GM12878 (cell line): Measurements from ENCODE around the gene KRTAP10-9. TPM values are rescaled to one million over a fixed set of nuclear protein-coding genes. Genes with fewer than 3 reads are reported as not detected.

ENCODE experiments used
- ATAC-seq: fragments of 200-7000 bp; cut with Tn5 transposase; 3 replicates; pipeline ENCODE4 v1.9.1; 2020; ENCODE audit warnings: mild to moderate bottlenecking, moderate library complexity
- BruUV-seq: library from RNA; stranded (reverse); fragments of 400-500 nt; replicated peaks from 2 replicates; lab custom pipeline; 2021; lab: Mats Ljungman, UMichigan
- CTCF ChIA-PET: fragments of 300-600 bp; sonication (Branson Sonifier 250); formaldehyde crosslinking; extraction: SDS; loops from one replicate; lab custom pipeline; 2021; ENCODE audit warnings: inconsistent platforms; lab: Yijun Ruan, JAX
- POLR2A ChIA-PET: fragments of 350-600 bp; formaldehyde crosslinking; extraction: SDS; loops from one replicate; lab custom pipeline; 2021; ENCODE audit warnings: inconsistent platforms; lab: Charles Lee
- RAD21 ChIA-PET: fragments of 300-600 bp; sonication (Branson Sonifier 250); formaldehyde crosslinking; loops from one replicate; lab custom pipeline; 2023; ENCODE audit warnings: antibody characterized with exemption; ENCODE audit not compliant: unreplicated experiment; lab: Charles Lee
- SMC1A ChIA-PET: fragments of 300-600 bp; sonication (Branson Sonifier 250); formaldehyde crosslinking; loops from one replicate; lab custom pipeline; 2023; ENCODE audit not compliant: unreplicated experiment, uncharacterized antibody; lab: Charles Lee
- DNase-seq: peaks from one replicate; pipeline ENCODE4 v3.0.0-alpha.2; 2011; ENCODE audit warnings: low read depth, low spot score
- FAIRE-seq: peaks from 3 replicates; lab custom pipeline; 2011; peaks lifted over from hg19 to GRCh38; lab: Jason Lieb, UNC
- H2AFZ ChIP-seq: 2 replicates; pipeline ENCODE4 v1.6.0; 2011; ENCODE audit warnings: low read depth, low read length, control low read depth; ENCODE audit not compliant: control insufficient read depth
- H3K27ac ChIP-seq: 2 replicates; pipeline ENCODE4 v1.5.1; 2011; ENCODE audit warnings: control low read depth; ENCODE audit not compliant: control insufficient read depth, insufficient read depth
- H3K27me3 ChIP-seq, 2 experiments: replicated peaks in 1 of 2; 2 replicates each; pipeline versions ENCODE4 v1.6.0 to v1.6.1; 2011; ENCODE audit warnings: low read length in 1 of 2; ENCODE audit not compliant: control insufficient read depth in 2 of 2, insufficient read depth in 2 of 2
- H3K36me3 ChIP-seq, 2 experiments: 2 replicates each; pipeline ENCODE4 v1.5.1; 2011; ENCODE audit warnings: low read length in 1 of 2; ENCODE audit not compliant: control insufficient read depth in 2 of 2, insufficient read depth in 2 of 2
- H3K4me1 ChIP-seq: 2 replicates; pipeline ENCODE4 v1.6.1; 2011; ENCODE audit warnings: mild to moderate bottlenecking, low read length, moderate library complexity, mixed read lengths; ENCODE audit not compliant: control insufficient read depth, insufficient read depth
- H3K4me2 ChIP-seq: 2 replicates; pipeline ENCODE4 v1.6.0; 2011; ENCODE audit warnings: control low read depth; ENCODE audit not compliant: control insufficient read depth, insufficient read depth
- H3K4me3 ChIP-seq: fragments of 200-600 bp; sonication (generic); 2 replicates; pipeline ENCODE4 v1.5.1; 2016
- H3K79me2 ChIP-seq: 2 replicates; pipeline ENCODE4 v1.6.0; 2011; ENCODE audit warnings: low read length; ENCODE audit not compliant: control insufficient read depth, insufficient read depth
- H3K9ac ChIP-seq: 2 replicates; pipeline ENCODE4 v1.8.0; 2011; ENCODE audit warnings: low read length, control low read depth, mixed read lengths; ENCODE audit not compliant: control insufficient read depth, insufficient read depth
- H3K9me3 ChIP-seq: replicated peaks from 3 replicates; pipeline ENCODE4 v1.5.1; 2011; ENCODE audit warnings: mild to moderate bottlenecking, low read length; ENCODE audit not compliant: control insufficient read depth, insufficient read depth
- H4K20me1 ChIP-seq: 2 replicates; pipeline ENCODE4 v1.6.0; 2011; ENCODE audit not compliant: control insufficient read depth, insufficient read depth
- ATF7 ChIP-seq: fragments of 450-650 bp; IDR thresholded peaks from 2 replicates; pipeline ENCODE4 v1.6.1; 2016; ENCODE audit warnings: low read depth, mild to moderate bottlenecking
- CBX3 ChIP-seq: fragments of 200-600 bp; sonication (generic); IDR thresholded peaks from 2 replicates; pipeline ENCODE4 v1.6.1; 2016; ENCODE audit warnings: low read depth, borderline replicate concordance
- CHD1 ChIP-seq: IDR thresholded peaks from 2 replicates; pipeline ENCODE4 v1.6.1; 2012; ENCODE audit warnings: low read depth, low read length, improper control_type of control experiment
- ETV6 ChIP-seq, 2 experiments: fragments of 450-650 bp in 1 of 2; IDR thresholded peaks in 1 of 2; conservative IDR thresholded peaks in 1 of 2; 2 replicates each; pipeline ENCODE4 v1.6.1; 2014; ENCODE audit warnings: antibody characterized with exemption in 1 of 2, borderline replicate concordance in 1 of 2, low read depth in 1 of 2, mild to moderate bottlenecking in 1 of 2, moderate library complexity in 1 of 2
- JUNB ChIP-seq: IDR thresholded peaks from 2 replicates; pipeline ENCODE4 v1.6.1; 2016; ENCODE audit warnings: antibody characterized with exemption, mild to moderate bottlenecking
- MXI1 ChIP-seq: fragments of 150-350 bp; IDR thresholded peaks from 2 replicates; pipeline ENCODE4 v1.6.1; 2011; ENCODE audit warnings: low read depth, mild to moderate bottlenecking, inconsistent platforms, low read length, improper control_type of control experiment
- MYB ChIP-seq: fragments of 150-350 bp; IDR thresholded peaks from 2 replicates; pipeline ENCODE4 v1.6.1; 2014; ENCODE audit warnings: mild to moderate bottlenecking, low read depth, low read length, borderline replicate concordance
- NBN ChIP-seq: fragments of 450-650 bp; IDR thresholded peaks from 2 replicates; pipeline ENCODE4 v1.6.1; 2016
- NFXL1 ChIP-seq: fragments of 450-650 bp; IDR thresholded peaks from 2 replicates; pipeline ENCODE4 v1.6.1; 2017; ENCODE audit warnings: antibody characterized with exemption, mild to moderate bottlenecking, borderline replicate concordance
- POLR2AphosphoS2 ChIP-seq: IDR thresholded peaks from 2 replicates; pipeline ENCODE4 v1.6.1; 2011; ENCODE audit warnings: low read depth, mild to moderate bottlenecking, low read length, improper control_type of control experiment, moderate library complexity
- SP1 ChIP-seq: IDR thresholded peaks from one replicate; pipeline ENCODE4 v1.6.1; 2011; ENCODE audit warnings: low read depth, low read length
- SUPT20H ChIP-seq: IDR thresholded peaks from 2 replicates; pipeline ENCODE4 v1.6.1; 2011; ENCODE audit warnings: low read depth, mild to moderate bottlenecking, low read length, moderate library complexity, borderline replicate concordance; ENCODE audit not compliant: control insufficient read depth
- YBX1 ChIP-seq: fragments of 450-650 bp; IDR thresholded peaks from 2 replicates; pipeline ENCODE4 v1.6.1; 2016; ENCODE audit warnings: antibody characterized with exemption
- WGBS: methylation state at CpG from one replicate; pipeline ENCODE4 v1.1.6; 2016; ENCODE audit warnings: low lambda C conversion rate; ENCODE audit not compliant: insufficient replicate concordance, insufficient coverage; ENCODE audit errors: missing lambda C conversion rate; 5-methylcytosine and 5-hydroxymethylcytosine counted together
- in situ Hi-C: fragments of 300-500 bp; cut with MboI; formaldehyde crosslinking; loops from 9 replicates; pipeline ENCODE4 v1.14.3; 2018; ENCODE audit warnings: mixed read lengths
- intact Hi-C: fragments of 100-400 bp; cut with micrococcal nuclease; formaldehyde crosslinking; loops from one replicate; pipeline ENCODE4 v1.14.2; 2022; ENCODE audit not compliant: unreplicated experiment
- polyA plus RNA-seq, 11 experiments: library from polyadenylated mRNA; depleted of rRNA in 4 of 11; unstranded in 6 of 11; stranded (reverse) in 5 of 11; fragments of >200 nt; fragmentation: Nextera tagmentation in 4 of 11; fragmentation: Illumina TruSeq in 1 of 11; extraction: Ambion mirVana in 4 of 11; extraction: Trizol in 1 of 11; gene quantifications; 1 replicate in 1 of 11; 2 replicates in 10 of 11; pipeline versions ENCODE4 v1.2.1 to v1.2.3, GENCODE V29; 2011 to 2016; ENCODE audit warnings: inconsistent platforms in 2 of 11, missing spikeins in 2 of 11, low read depth in 1 of 11
- total RNA-seq, 4 experiments: library from RNA; depleted of rRNA in 3 of 4; stranded (reverse); fragments of >200 nt in 3 of 4; fragmentation: Illumina TruSeq in 1 of 4; extraction: Trizol in 1 of 4; gene quantifications; 2 replicates each; pipeline versions ENCODE4 v1.2.1 to v1.2.3, GENCODE V29; 2013 to 2021
- TF ChIP-seq, protein P1 (sequence below): IDR thresholded peaks from 2 replicates; pipeline ENCODE4 v1.6.1; 2012; ENCODE audit warnings: low read length, inconsistent platforms
- TF ChIP-seq, protein P2 (sequence below): IDR thresholded peaks from 2 replicates; pipeline ENCODE4 v1.6.1; 2012; ENCODE audit warnings: low read depth, low read length, improper control_type of control experiment
- TF ChIP-seq, protein P3 (sequence below): IDR thresholded peaks from 2 replicates; pipeline ENCODE4 v1.6.1; 2011; ENCODE audit warnings: low read depth, mild to moderate bottlenecking, low read length, moderate library complexity, borderline replicate concordance; ENCODE audit errors: extremely low read depth
- TF ChIP-seq, protein P4 (sequence below): IDR thresholded peaks from 2 replicates; pipeline ENCODE4 v1.6.1; 2011; ENCODE audit warnings: borderline replicate concordance, low read depth, mild to moderate bottlenecking, moderate library complexity, low read length; ENCODE audit not compliant: insufficient read depth, poor library complexity, severe bottlenecking
- TF ChIP-seq, protein P5 (sequence below), 3 experiments: IDR thresholded peaks in 2 of 3; conservative IDR thresholded peaks in 1 of 3; 2 replicates each; pipeline ENCODE4 v1.5.1; 2011; ENCODE audit warnings: low read depth in 3 of 3, low read length in 3 of 3, mild to moderate bottlenecking in 3 of 3, control low read depth in 2 of 3, moderate library complexity in 2 of 3, inconsistent platforms in 1 of 3, mixed read lengths in 1 of 3; ENCODE audit not compliant: control insufficient read depth in 2 of 3, insufficient read depth in 1 of 3; ENCODE audit errors: extremely low read depth in 1 of 3

The KRTAP10-9 gene
- total and polyA plus RNA-seq, 10 of the 15 experiments (the other 5 are each of a cell fraction or from before 2014, with no cell fraction given): not detected

DNA sequence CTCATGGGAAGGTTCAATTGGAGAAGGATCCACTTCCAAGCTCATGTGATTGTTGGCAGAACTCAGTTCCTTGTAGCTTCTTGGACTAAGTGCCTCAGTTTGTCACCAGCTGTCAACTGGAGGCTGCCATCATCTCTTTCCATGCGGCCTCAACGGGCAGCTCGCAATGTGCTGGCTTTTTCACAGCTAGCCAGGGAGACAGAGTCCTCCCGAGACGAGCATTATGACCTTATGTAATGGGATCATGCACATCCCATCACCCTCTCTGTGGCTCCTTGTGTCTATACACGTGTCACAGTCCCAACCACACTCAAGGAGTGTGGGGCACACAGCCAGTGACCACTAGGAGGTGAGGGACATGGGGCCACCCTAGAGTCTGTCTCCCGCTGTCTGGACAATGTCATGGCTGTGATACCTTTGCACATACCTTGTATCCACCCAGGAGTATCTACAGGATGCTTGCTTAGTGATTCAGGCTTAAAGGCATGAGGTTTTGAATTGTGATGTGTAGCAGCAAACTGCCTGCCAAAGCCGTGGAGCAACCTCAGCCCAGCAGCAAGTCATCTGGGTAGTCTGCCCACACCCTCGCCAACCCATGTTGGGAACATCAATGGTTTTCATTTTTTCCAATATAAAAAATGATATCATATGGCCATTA lies 30.7 kb upstream of the KRTAP10-9 start:
- ChIA-PET SMC1A (no interaction called here), POLR2A (interaction anchor here (0.8 kb wide), 1 partner anchor 208 kb away, joined by 5 read pairs; no protein-coding TSS in a partner anchor), RAD21 (no interaction called here), CTCF (no interaction called here)
- Histone ChIP-seq H3K27me3 (no peaks in the 10 kb centered on the region), H3K4me1 (no peaks in the 10 kb centered on the region), H3K27ac (no peak overlapping the region), H3K4me3 (no peak overlapping the region), H3K36me3 (no peaks in the 10 kb centered on the region), H3K79me2 (no peaks in the 10 kb centered on the region), H3K9me3 (no peaks in the 10 kb centered on the region; the same call in 2 of the 3 replicates), H2AFZ (no peak overlapping the region), H3K4me2 (no peak overlapping the region), H4K20me1 (no peaks in the 10 kb centered on the region), H3K9ac (no peak overlapping the region)
- 5% methylated on average over 9 of the region's 9 CpGs for WGBS
- no peak for DNase-seq
- in situ Hi-C loops: no loop called here
- FAIRE-seq: no peak
- intact Hi-C loops: no loop called here
- ATAC-seq: no peak
- BruUV-seq: no TSS peak
- TF ChIP-seq ETV6 (conservative IDR thresholded peaks at IDR 0.05 in 1 of 2, IDR thresholded peaks at IDR 0.05 in 1 of 2; ENCODE audit: borderline replicate concordance in 1 of 2, low read depth in 1 of 2) (no peak), NBN (no peak), CBX3 (no peak), MYB (no peak), ATF7 (no peak), NFXL1 (no peak), POLR2AphosphoS2 (no peak), MXI1 (no peak), CHD1 (no peak), SP1 (no peak), SUPT20H (no peak), YBX1 (no peak), JUNB (no peak)
- TF ChIP-seq, protein P1, sequence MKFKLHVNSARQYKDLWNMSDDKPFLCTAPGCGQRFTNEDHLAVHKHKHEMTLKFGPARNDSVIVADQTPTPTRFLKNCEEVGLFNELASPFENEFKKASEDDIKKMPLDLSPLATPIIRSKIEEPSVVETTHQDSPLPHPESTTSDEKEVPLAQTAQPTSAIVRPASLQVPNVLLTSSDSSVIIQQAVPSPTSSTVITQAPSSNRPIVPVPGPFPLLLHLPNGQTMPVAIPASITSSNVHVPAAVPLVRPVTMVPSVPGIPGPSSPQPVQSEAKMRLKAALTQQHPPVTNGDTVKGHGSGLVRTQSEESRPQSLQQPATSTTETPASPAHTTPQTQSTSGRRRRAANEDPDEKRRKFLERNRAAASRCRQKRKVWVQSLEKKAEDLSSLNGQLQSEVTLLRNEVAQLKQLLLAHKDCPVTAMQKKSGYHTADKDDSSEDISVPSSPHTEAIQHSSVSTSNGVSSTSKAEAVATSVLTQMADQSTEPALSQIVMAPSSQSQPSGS: no peak
- TF ChIP-seq, protein P2, sequence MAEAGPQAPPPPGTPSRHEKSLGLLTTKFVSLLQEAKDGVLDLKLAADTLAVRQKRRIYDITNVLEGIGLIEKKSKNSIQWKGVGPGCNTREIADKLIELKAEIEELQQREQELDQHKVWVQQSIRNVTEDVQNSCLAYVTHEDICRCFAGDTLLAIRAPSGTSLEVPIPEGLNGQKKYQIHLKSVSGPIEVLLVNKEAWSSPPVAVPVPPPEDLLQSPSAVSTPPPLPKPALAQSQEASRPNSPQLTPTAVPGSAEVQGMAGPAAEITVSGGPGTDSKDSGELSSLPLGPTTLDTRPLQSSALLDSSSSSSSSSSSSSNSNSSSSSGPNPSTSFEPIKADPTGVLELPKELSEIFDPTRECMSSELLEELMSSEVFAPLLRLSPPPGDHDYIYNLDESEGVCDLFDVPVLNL: no peak
- TF ChIP-seq, protein P3, sequence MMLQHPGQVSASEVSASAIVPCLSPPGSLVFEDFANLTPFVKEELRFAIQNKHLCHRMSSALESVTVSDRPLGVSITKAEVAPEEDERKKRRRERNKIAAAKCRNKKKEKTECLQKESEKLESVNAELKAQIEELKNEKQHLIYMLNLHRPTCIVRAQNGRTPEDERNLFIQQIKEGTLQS: no peak
- TF ChIP-seq, protein P4, sequence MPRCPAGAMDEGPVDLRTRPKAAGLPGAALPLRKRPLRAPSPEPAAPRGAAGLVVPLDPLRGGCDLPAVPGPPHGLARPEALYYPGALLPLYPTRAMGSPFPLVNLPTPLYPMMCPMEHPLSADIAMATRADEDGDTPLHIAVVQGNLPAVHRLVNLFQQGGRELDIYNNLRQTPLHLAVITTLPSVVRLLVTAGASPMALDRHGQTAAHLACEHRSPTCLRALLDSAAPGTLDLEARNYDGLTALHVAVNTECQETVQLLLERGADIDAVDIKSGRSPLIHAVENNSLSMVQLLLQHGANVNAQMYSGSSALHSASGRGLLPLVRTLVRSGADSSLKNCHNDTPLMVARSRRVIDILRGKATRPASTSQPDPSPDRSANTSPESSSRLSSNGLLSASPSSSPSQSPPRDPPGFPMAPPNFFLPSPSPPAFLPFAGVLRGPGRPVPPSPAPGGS: no peak
- TF ChIP-seq, protein P5, sequence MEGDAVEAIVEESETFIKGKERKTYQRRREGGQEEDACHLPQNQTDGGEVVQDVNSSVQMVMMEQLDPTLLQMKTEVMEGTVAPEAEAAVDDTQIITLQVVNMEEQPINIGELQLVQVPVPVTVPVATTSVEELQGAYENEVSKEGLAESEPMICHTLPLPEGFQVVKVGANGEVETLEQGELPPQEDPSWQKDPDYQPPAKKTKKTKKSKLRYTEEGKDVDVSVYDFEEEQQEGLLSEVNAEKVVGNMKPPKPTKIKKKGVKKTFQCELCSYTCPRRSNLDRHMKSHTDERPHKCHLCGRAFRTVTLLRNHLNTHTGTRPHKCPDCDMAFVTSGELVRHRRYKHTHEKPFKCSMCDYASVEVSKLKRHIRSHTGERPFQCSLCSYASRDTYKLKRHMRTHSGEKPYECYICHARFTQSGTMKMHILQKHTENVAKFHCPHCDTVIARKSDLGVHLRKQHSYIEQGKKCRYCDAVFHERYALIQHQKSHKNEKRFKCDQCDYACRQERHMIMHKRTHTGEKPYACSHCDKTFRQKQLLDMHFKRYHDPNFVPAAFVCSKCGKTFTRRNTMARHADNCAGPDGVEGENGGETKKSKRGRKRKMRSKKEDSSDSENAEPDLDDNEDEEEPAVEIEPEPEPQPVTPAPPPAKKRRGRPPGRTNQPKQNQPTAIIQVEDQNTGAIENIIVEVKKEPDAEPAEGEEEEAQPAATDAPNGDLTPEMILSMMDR (IDR thresholded peaks at IDR 0.05 in 2 of 3, conservative IDR thresholded peaks at IDR 0.05 in 1 of 3; ENCODE audit: control insufficient read depth in 2 of 3, extremely low read depth in 1 of 3, insufficient read depth in 1 of 3, low read depth in 3 of 3, low read length in 3 of 3): no peak
